SW 1271 (cell line): ENCODE measurements around the gene SUPT20HL1.
"Not testable (repeated sequence)": the region's sequence is repeated elsewhere in the genome, so short reads cannot be mapped to it uniquely, and the experiment has no call there.

Source experiments
- DNase-seq, 2 experiments: peaks; one replicate each; lab custom pipeline; 2025; lab: John Stamatoyannopoulos, UW

The SUPT20HL1 gene

GRCh38 chrX:24360272-24360671 lies at the start of gene SUPT20HL1:
TSS of gene SUPT20HL1 (plus strand) at chrX:24360639. CDS start at chrX:24362761, 2,122 bp downstream.
- no peak for DNase-seq

GRCh38 chrX:24310916-24311315 lies 49.5 kb upstream of the SUPT20HL1 start:
- DNase-seq = not testable (repeated sequence)

- not testable (repeated sequence) for DNase-seq
These were observed 48.8 kb upstream of the SUPT20HL1 start for GRCh38 chrX:24311507-24312248.

GRCh38 chrX:24312249-24312607 lies 48.2 kb upstream of the SUPT20HL1 start:
- DNase-seq = not testable (repeated sequence)

GRCh38 chrX:24314019-24314635 lies 46.3 kb upstream of the SUPT20HL1 start, which contains the start of gene SUPT20HL2:
TSS of gene SUPT20HL2 (minus strand) at chrX:24314069. CDS start at chrX:24313315, 754 bp downstream.
- DNase-seq = no peak

GRCh38 chrX:24316111-24316510 lies 44.3 kb upstream of the SUPT20HL1 start:
- no peak for DNase-seq

GRCh38 chrX:24317567-24317966 lies 42.9 kb upstream of the SUPT20HL1 start:
- DNase-seq = no peak

- no peak for DNase-seq
These were observed 38.6 kb upstream of the SUPT20HL1 start for GRCh38 chrX:24321741-24322395.

- no peak for DNase-seq
These were observed 35.2 kb upstream of the SUPT20HL1 start for GRCh38 chrX:24325231-24325630.

- DNase-seq = no peak
These were observed 27.6 kb upstream of the SUPT20HL1 start for GRCh38 chrX:24332878-24333277.

- DNase-seq = no peak
These were observed 27.1 kb upstream of the SUPT20HL1 start for GRCh38 chrX:24333371-24333770.

GRCh38 chrX:24334461-24334860 lies 26.0 kb upstream of the SUPT20HL1 start:
- no peak for DNase-seq

GRCh38 chrX:24335871-24336270 lies 24.6 kb upstream of the SUPT20HL1 start:
- DNase-seq = no peak

- DNase-seq = no peak
These were observed 20.5 kb upstream of the SUPT20HL1 start for GRCh38 chrX:24339911-24340310.

- DNase-seq = no peak
These were observed 19.9 kb upstream of the SUPT20HL1 start for GRCh38 chrX:24340501-24340900.

- DNase-seq = no peak
These were observed 18.6 kb upstream of the SUPT20HL1 start for GRCh38 chrX:24341795-24342194.

- no peak for DNase-seq
These were observed 16.7 kb upstream of the SUPT20HL1 start for GRCh38 chrX:24343719-24344118.

- DNase-seq = no peak
These were observed 12.6 kb upstream of the SUPT20HL1 start for GRCh38 chrX:24347881-24348280.

GRCh38 chrX:24350217-24350616 lies 10.2 kb upstream of the SUPT20HL1 start:
- DNase-seq = no peak

- DNase-seq = no peak
These were observed 5.3 kb upstream of the SUPT20HL1 start for GRCh38 chrX:24355095-24355494.

GRCh38 chrX:24357106-24357505 lies 3.3 kb upstream of the SUPT20HL1 start:
- no peak for DNase-seq

GRCh38 chrX:24362089-24362745 lies 1.8 kb downstream of the SUPT20HL1 start:
- DNase-seq = not testable (repeated sequence)
